HG03060 (cell line): ENCODE measurements around the gene ITSN1.

Source experiments
- ATAC-seq: cut with Tn5 transposase; IDR thresholded peaks from one replicate; pipeline ENCODE4 v1.9.1; 2021; ENCODE audit warnings: low read depth, moderate number of reproducible peaks; ENCODE audit not compliant: unreplicated experiment

Gene ITSN1

DNA sequence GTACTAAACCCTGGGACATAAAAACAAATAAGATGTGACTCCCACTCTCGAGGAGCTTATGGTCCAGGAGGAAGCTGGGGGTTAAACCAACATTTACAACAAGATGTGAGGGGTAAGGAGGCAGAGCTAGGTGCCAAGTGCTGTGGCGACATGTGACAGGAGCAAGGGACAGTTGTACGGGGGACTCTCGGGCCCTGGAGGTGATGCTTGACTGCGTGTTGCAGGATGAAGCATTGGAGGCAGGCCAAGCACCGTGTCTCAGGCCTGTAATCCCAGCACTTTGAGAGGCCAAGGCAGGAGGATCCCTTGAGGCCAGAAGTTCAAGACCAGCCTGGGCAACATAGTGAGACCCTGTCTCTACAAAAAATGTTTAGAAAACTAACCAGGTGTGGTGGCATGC, 236.5 kb downstream of the ITSN1 start:
- ATAC-seq, result no peak

DNA sequence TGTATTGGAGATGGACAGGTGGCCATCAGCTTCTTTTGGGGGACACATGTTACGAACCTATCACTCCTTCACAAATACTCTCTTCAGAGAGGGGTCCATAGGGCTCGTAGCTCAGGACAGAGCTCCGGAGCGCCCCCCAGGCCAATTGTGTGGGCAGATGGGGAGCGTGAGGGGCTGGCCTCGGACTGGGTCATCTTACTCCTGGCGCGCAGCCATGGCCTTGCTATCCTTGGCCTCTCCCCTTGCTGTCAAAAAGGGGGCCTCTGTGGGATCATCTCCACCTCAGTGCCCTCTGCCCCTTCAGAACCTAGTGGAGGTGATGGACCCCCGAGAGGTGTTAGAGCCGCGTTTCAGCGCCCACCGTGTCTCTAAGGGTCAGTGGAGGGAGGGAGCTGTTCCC, 238.3 kb downstream of the ITSN1 start:
- no peak for ATAC-seq

DNA sequence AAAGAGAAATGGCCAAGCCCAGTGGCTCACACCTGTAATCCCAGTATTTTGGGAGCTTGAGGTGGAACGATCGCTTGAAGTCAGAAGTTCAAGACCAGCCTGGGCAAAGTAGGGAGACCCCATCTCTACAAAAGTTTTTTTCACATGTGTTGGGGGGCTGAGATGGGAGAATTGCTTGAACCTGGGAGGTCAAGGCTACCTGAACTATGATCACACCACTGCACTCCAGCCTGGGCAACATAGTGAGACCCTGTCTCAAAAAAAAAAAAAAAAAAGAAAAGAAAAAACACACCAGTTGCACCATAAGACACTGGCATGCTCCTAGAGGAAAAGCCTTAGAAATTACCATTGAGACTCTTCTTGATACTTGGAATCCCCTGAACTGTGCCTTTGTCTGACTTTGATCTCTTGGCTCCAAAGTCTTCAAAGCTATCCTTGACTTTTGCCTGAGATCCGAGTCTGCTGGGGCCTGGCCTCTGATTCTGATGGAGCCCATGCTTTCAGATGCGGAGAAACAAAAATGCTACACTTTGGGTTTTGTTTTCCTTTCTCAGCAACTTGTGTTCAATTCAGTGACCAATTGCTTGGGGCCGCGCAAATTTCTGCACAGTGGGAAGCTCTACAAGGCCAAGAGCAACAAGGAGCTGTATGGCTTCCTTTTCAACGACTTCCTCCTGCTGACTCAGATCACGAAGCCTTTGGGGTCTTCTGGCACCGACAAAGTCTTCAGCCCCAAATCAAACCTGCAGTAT, 239.6 kb downstream of the ITSN1 start:
- no peak for ATAC-seq

DNA sequence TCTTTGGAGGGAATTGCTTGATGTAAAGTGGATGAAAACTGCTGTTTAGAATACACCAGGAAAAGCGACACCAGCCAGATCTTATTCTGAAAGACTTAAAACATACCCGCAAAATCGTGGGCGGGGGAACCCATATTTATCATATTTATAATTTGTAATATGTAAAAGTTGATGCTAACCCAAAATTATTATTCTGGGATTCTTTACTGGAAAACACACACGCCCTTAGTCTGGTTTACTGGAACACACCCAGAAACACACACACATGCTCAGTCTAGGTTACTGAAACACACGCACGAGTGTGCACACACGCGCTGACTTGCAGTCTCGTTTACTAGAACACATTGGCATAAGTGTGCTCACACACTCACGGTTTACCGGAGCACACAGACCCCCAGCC, 240.8 kb downstream of the ITSN1 start:
- ATAC-seq, result no peak

DNA sequence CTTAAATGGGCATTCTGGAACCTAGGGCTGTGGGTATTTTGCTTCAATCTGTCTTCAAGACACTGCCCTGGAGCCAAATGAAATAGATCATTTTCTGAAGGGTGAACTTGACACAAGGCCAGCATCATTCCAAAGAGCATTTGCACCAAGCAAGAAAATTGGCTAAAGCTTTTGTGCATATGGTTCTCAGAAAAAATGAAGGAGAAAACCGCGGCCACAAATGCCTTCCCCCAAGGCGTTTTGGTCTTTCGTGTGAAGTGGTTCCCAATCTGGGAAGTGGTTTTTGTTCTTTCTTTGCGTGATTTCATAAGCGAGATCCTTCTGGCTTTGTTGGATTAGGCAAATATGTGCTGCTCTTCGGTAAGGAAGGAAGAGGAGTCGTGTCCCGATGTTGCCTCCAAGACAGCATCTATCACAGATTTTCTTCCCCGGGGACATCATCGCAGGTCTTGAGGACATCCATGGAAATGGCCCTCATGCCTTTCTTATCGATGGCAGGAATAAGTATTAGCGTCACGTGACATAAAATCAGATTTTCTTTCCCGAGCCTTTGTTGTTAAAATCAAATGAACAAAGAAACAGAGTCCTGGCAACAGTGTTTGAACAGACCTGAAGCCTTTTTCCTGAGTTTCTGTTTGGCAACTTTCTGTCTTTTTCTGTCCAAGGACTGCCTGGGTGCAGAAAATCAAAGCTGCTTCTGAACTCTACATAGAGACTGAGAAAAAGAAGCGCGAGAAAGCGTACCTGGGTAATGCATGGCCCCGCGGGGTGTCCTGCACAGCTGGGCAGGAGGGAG, 242.3 kb downstream of the ITSN1 start:
- no peak for ATAC-seq

DNA sequence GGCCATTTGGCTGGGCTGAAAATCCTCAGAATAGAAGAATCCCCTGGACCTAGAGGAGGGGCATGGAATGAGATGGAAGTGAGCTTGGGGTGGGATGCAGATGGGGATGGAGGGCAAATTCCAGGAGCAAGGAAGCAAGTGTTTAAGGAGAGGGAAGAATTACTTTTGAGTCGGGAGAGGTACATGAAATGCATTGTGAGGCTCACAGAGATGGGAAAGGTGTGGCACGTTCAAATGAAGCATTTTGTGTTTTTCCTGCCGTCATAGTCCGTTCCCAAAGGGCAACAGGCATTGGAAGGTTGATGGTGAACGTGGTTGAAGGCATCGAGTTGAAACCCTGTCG, 242.8 kb downstream of the ITSN1 start:
- no peak for ATAC-seq

DNA sequence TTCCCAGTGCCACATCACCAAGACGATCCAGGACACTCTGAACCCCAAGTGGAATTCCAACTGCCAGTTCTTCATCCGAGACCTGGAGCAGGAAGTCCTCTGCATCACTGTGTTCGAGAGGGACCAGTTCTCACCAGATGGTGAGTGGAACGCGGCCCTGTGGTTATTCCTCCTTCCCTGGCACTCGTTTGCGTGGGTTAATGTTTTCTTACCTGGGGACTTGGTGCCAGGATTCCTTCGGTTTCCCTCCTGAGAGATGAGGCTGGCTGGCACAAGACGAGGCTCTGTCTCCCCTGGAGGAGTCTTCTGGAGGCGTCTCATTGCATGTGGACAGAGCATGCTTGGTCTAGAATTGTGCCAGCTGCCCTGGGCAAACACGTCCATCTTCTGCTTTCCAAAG, 244.0 kb downstream of the ITSN1 start:
- ATAC-seq, result no peak

DNA sequence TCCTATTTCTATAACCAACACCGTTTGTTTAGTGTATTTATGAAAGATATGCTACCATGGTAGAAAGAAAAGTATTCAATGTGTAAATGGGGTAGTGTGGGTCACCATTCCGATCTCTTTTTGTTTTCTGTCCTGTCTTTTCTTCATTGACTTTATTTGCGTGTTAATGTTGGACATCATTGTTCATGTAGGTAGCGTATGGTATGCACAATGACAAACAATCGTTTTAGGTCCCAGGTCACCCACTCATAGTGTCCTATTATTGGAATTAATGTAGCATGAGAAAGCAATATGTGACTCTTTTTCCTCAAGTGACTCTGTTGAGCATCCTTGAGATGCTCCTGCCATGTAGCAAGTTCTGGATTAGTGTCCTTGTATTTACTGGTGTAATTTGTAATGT, 247.9 kb downstream of the ITSN1 start:
- no peak for ATAC-seq

DNA sequence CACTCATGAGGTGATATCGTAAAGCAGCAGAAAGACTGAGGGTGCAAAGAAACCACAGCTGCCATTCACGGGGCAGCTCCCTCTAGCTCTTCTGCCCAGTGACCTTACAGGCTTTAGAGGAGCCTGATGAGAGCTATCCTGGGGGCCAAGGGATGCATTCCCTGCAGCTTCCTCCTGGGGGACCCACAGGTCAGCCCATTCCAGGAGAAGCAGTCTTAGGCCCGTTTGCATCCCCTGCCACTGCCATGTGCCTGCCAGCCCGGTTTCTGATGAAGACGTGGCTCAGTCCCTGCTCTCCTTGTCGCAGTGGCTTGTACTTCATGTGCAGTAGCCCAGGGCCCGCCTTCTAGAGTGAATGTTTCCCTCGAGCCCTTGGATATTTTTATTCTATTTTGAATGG, 250.6 kb downstream of the ITSN1 start:
- ATAC-seq, result no peak

DNA sequence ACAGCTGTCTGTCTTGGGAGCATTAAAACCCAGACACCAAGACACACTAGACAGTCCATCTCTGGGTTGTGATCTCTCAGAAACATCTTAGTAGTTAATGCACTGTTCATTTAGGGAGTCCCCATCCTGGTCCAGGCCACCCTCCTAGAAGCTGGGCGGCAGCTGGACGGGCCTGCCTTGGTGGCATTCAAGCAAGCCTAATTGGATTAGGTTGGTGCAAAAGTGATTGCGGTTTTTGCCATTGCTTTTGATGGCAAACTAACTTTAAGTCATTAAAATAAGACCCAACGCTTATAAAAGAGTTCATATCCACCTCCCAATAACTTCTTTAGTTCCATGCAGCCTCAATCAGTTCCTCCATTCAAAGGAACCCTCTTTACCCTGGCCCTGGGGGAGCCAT, 251.6 kb downstream of the ITSN1 start:
- ATAC-seq, result no peak

DNA sequence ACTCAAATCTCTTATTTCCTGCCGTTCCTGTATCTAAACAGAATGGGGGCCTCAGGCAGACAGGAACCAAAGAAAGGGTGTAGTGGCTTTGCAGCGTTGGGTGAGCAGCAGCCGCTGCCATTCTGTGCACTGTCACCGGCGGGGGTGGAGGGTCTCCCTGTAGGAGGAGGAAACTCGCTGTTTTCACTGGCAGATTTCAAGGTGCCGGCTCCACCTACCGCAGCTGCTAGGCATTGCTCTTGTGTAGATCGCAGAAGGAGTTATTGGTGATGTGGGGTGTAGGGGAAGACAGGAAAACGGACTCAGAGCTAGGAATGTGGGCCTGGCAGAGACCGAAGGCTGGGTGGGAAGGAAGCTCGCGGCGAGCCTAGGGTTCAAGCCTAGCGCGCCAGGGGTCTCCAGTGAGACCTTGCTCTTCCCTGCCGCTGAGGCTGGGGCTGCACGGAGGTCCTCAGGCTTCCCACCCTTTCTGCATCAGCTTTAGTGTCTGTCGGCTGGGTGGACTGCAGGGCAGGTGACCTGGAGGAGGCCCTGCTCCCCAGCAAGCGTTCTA, 252.5 kb downstream of the ITSN1 start:
- ATAC-seq, result no peak

DNA sequence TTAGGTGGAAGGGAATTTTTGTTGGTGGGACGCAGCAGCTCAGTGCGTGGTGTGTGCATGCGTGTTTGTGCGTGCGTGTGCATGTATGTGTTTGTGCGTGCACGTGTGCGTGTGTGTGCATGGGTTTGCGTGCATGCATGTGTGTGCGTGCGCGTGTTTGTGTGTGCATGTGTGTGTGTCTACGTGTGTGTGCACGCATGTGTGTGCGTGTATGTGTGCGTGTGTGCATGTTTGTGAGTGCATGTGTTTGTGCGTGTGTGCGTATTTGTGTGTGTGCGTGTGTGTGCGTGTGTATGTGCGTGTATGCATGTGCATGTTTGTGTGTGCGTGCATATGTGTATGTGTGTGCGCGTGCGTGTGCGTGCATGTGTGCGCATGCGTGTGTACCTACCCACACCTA, 253.1 kb downstream of the ITSN1 start:
- no peak for ATAC-seq

DNA sequence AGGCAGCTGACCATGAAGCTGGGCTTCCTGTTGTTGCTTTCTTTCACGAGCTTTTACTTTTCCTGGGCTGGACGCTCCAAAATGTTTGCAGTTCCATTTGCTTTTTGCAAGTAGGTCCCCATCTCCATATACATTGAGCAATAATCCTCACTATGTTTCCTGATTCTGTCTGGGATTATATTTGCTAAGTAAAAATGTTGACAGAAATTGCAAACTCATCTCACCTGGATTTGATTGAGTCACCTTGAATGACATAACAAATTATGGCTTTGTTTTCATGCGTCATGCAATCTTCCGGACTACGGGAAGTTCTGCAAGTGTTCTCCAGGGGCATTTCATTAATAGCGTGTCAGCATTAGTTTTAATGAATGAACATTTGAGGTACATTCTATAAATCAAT, 254.4 kb downstream of the ITSN1 start:
- no peak for ATAC-seq

DNA sequence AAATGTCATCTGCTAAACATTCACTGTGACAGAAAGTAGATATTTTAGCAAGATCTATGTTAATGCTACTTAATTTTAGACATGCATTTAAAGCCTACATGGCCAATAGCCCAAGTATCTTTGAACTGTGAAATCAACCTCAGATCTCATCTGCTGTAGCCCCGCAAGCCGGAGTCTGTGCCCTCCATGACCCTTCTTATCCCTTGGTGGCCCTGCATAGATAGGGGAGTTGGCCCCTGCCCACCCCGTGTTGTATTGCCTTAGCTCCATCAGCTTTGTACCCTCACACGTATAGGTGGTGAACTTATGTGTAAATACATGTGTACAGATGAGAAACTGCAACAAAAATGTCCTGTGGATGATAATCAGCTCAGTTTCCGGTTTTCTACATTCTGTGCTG, 254.8 kb downstream of the ITSN1 start:
- ATAC-seq, result no peak

DNA sequence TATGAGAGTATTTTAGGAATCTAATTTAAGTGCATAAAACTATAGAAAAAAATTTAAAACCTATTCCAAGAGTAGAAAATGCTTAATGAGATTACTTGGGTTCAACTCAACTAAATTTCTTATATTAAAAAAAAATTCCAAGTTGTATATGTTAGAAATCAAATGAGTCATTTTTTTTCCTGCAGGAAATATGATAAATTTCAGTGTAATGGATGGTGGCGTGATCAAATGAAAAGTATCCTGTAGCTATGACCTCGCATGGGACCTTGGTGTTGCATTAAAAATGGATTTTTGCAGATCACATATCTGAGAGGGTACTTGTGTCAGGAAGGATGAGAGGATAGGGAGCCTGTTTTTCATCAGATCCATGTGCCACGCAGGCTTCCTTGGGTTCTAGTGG, 255.4 kb downstream of the ITSN1 start:
- no peak for ATAC-seq

DNA sequence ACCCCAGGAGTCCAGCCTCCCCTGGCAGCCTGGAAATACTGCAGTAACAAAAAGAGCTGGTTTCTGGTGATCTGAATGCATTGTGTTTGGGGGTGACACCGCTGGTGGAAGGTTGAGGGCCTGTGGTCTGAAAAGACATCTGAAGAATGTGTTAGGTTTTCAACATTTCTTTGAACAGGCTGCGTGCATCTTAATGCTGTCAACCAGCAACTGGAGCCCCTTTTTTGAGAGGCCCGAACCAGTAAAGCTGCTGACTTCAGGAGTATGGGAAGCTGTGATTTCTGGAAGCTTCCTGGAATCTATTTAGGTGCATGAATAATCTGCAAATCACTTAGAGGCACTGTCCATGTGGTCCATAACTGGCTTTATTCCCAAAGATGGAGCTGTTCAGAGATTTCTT, 256.3 kb downstream of the ITSN1 start:
- ATAC-seq, result no peak

DNA sequence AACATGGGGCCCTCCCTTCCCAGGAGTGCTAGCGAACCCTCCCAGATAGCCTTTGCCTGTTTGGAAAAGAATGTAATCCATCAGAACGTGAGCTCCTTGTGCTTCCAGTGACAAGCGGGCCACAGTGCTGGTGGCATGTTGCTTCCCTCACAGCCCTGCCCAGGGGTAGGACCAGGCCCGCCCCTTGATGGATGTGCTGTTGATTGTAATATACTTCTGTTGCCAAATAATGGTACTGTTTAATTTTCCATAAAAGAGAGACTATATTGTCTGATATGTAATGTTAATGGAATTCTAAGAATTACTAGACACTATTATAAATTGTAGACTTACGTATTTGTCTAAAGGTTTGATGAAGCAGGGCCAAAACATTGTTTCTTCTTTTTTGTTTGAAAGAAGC, 256.9 kb downstream of the ITSN1 start:
- no peak for ATAC-seq

DNA sequence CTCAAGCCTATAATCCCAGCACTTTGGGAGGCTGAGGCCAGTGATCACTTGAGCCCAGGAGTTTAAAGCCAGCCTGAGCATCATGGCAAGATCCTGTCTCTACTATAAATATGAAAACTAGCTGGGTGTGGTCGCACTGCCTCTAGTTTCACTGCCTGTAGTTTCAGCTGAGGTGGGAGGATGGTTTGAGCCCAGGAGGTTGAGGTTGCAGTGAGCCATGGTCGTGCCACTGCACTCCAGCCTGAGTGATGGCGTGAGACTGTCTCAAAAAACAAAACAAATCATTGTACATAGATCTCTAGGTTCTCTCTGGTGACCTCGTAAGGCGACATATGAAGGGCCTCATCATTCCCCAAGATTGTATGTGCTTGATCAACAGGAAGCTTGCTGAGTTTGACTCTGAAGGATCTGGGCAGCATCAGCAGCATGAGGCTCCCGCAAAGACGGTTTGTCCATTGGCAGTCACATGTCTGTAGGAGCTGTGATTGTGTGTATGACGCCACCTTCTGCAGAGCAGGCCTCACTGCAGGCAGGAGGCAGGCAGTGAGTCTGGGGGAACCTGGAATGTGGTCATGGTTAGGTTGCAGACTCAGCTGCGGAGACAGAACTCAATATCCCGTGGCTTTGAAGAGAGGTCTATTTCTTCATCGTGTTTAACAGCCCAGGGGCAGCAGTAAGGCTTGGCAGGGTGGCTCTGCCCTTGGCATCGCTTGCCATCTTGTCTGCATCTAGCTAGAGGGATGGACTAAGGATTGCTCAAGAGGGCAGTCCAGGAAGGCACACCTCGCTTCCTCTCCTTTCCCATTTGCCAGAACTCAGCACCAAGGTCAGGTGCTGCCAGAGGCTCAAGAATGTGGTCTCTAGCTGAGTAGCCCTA, 259.3 kb downstream of the ITSN1 start:
- no peak for ATAC-seq

DNA sequence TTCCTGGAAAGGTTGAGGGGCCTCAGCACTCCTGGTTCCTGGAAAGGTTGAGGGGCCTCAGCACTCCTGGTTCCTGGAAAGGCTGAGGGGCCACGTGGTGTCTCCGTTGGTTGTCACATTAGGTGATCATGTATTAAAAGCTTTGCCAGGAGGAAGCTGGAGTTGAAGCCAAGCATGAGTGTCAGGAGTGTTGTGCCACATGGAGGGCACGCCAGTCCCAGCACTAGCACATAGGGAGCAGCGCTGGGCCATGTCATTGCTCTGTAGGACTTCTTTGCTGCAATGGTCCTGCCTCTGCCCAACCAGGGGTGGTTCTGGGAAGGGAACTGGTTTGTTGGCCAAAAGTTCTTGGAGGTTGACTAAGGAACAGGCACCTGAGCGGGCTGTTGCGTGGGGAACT, 260.0 kb downstream of the ITSN1 start:
- ATAC-seq, result no peak

DNA sequence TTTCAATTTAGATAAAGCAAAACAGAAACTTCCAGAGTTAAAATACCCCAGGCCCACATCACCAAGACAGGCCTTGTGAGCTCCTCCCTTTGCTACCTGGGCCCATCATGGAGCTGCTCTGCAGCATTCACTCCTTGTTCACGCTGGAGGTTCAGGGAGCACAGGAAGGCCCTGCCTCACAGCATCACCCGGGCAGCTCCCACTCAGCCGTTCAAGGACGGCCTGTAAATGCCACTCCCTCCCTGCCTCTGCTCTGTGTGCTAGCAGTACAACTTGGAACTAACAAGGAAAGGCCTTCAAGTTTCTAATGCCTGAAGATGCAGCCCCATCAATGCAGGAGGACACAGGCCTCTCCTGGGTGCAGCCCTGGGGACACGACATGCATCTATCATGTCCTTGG, 261.7 kb downstream of the ITSN1 start:
- ATAC-seq, result no peak

DNA sequence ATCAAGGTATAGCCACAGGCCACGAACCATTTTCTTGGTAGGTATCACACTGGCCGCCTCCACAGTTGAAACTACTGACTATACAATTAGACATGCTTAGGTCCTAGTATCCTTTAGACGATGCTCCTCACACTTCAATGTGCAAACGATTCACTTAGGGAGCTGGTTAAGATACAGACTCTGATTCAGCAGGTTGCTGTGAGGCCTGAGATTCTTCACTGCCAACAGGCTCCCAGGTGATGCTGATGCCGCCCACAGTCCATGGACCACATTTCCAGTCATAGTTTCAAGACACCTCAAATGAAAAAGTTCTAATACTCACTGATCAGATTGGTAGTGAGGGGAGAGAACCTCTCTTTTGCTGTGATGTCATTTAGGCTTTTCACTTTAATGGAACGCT, 266.5 kb downstream of the ITSN1 start:
- ATAC-seq, result no peak
